RWPE2 (cell line): ENCODE data around the gene CD300H.
"Not testable (repeated sequence)": the region's sequence is repeated elsewhere in the genome, so short reads cannot be mapped to it uniquely, and the experiment has no call there.

Experiments used
- ATAC-seq: fragments of 200-7000 bp; cut with Tn5 transposase; 3 replicates; pipeline ENCODE4 v1.9.1; 2021; ENCODE audit warnings: low read depth
- DNase-seq: peaks from one replicate; pipeline ENCODE4 v3.0.0-alpha.2; 2020; ENCODE audit warnings: low spot score
- H3K27ac ChIP-seq: fragments of 450-650 bp; 2 replicates; pipeline ENCODE4 v1.5.1; 2017; ENCODE audit warnings: mild to moderate bottlenecking; ENCODE audit not compliant: poor library complexity, severe bottlenecking
- H3K27me3 ChIP-seq: fragments of 250-450 bp; sonication (Bioruptor Pico); 2 replicates; pipeline ENCODE4 v1.5.1; 2021; ENCODE audit warnings: mild to moderate bottlenecking, moderate library complexity; ENCODE audit not compliant: insufficient read depth, poor library complexity, severe bottlenecking
- H3K36me3 ChIP-seq: fragments of 250-450 bp; sonication (Bioruptor Pico); 2 replicates; pipeline ENCODE4 v1.5.1; 2020; ENCODE audit warnings: low read depth, mild to moderate bottlenecking, moderate library complexity
- H3K4me1 ChIP-seq: fragments of 250-450 bp; sonication (Bioruptor Pico); 2 replicates; pipeline ENCODE4 v1.5.1; 2021; ENCODE audit warnings: mild to moderate bottlenecking, moderate library complexity; ENCODE audit not compliant: insufficient read depth, poor library complexity, severe bottlenecking
- H3K4me3 ChIP-seq: fragments of 250-450 bp; sonication (Bioruptor Pico); 2 replicates; pipeline ENCODE4 v1.5.1; 2021; ENCODE audit warnings: mild to moderate bottlenecking, moderate library complexity; ENCODE audit not compliant: severe bottlenecking
- H3K9me3 ChIP-seq: fragments of 250-450 bp; sonication (Bioruptor Pico); 2 replicates; pipeline ENCODE4 v1.5.1; 2021; ENCODE audit warnings: mild to moderate bottlenecking, moderate library complexity; ENCODE audit not compliant: severe bottlenecking
- TF ChIP-seq, protein P1 (sequence below): fragments of 450-650 bp; IDR thresholded peaks from one replicate; pipeline ENCODE4 v1.5.1; 2017; ENCODE audit warnings: mild to moderate bottlenecking, moderate library complexity; ENCODE audit not compliant: poor library complexity, severe bottlenecking

The CD300H gene

DNA sequence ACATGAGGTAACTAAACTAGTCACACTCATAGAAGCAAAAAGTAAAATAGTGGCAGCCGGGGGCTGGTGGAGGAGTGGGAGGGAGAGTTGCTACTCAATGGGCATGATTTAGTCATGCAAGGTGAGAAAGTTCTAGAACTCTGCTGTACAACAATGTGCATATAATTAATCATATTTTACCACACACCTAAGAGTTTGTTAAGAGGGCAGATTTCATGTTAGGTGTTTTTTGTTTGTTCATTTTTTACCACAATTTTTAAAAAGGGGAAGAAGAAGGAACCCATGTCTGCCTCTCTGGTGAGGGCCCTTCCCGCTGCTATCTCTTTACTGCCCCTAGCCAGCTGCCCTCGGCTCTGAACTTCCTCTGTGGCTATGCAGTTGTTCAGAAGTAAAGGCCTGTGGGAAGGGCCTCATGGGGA, 47.3 kb downstream of the CD300H start:
- DNase-seq: no peak
- no peak overlapping the region for H3K27ac ChIP-seq
- H3K4me1 ChIP-seq: no peaks in the 10 kb centered on the region
- no peak for ATAC-seq
- no peaks in the 10 kb centered on the region for H3K27me3 ChIP-seq
- no peaks in the 10 kb centered on the region for H3K36me3 ChIP-seq
- H3K9me3 ChIP-seq: no peaks in the 10 kb centered on the region
- TF ChIP-seq, protein P1, sequence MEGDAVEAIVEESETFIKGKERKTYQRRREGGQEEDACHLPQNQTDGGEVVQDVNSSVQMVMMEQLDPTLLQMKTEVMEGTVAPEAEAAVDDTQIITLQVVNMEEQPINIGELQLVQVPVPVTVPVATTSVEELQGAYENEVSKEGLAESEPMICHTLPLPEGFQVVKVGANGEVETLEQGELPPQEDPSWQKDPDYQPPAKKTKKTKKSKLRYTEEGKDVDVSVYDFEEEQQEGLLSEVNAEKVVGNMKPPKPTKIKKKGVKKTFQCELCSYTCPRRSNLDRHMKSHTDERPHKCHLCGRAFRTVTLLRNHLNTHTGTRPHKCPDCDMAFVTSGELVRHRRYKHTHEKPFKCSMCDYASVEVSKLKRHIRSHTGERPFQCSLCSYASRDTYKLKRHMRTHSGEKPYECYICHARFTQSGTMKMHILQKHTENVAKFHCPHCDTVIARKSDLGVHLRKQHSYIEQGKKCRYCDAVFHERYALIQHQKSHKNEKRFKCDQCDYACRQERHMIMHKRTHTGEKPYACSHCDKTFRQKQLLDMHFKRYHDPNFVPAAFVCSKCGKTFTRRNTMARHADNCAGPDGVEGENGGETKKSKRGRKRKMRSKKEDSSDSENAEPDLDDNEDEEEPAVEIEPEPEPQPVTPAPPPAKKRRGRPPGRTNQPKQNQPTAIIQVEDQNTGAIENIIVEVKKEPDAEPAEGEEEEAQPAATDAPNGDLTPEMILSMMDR: no peak
- no peak overlapping the region for H3K4me3 ChIP-seq

DNA sequence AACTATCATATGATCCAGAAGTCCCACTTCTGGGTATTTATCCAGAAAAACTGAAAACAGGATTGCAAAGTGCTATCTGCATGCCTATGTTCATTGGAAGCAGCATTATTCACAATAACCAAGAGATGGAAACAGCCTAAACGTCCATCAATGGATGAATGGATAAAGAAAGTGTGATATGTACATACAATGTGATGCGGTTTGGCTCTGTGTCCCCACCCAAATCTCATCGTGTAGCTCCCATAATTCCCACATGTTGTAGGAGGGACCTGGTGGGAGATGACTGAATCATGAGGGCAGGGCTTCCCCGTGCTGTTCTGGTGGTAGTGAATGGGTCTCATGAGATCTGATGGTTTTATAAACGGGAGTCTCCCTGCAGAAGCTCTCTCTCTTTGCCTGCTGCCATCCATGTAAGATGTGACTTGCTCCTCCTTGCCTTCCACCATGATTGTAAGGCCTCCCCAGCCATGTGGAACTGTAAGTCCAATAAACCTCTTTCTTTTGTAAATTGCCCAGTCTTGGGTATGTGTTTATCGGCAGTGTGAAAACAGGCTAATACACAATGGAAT, 48.8 kb downstream of the CD300H start:
- not testable (repeated sequence) for ATAC-seq

DNA sequence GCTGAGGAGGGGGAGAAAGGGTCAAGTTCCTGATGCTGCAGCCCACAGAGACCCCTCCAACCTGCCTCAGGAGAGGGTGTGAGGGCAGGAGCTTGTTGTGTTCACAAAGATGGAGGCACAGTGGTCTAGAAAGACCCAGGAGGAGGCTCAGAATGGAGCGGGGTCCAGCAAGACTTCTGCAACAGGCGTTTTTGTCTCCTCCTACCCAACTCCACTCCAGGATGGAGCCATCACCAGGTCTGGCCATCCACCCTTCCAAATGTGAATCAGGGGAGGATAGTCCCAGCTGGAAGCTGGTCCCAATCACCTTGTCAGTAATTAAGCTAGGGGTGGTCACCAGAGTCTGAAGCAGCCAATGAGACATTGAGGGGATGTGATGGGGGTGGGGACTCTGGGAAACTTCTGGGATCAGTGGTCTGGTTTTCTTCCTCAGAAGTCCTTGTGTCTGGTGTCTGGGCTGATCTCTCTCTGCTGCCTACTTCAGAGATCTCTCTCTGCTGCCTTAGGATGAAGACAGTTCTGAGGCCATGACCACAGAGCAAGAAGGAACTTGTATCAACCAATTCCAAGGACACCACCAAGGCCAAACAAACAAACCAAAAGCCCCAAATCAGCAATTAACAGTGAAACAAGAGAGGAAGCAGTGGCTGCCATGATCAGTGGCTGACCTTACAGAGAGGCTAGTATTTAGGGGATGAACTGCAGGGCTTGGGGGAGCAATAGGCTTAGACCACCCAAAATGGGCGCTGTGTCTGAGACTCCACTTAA, 50.6 kb downstream of the CD300H start:
- Histone ChIP-seq H3K9me3 (no peaks in the 10 kb centered on the region), H3K4me1 (no peaks in the 10 kb centered on the region), H3K27me3 (no peaks in the 10 kb centered on the region), H3K36me3 (no peaks in the 10 kb centered on the region), H3K4me3 (no peak overlapping the region), H3K27ac (no peak overlapping the region)
- TF ChIP-seq, protein P1: no peak
- no peak for DNase-seq
- no peak for ATAC-seq

More for the DNA sequence above, 48.8 kb downstream of the CD300H start:
- DNase-seq, H3K27ac ChIP-seq, H3K4me3 ChIP-seq, H3K9me3 ChIP-seq, H3K4me1 ChIP-seq, H3K27me3 ChIP-seq, H3K36me3 ChIP-seq: not testable (repeated sequence)

DNA sequence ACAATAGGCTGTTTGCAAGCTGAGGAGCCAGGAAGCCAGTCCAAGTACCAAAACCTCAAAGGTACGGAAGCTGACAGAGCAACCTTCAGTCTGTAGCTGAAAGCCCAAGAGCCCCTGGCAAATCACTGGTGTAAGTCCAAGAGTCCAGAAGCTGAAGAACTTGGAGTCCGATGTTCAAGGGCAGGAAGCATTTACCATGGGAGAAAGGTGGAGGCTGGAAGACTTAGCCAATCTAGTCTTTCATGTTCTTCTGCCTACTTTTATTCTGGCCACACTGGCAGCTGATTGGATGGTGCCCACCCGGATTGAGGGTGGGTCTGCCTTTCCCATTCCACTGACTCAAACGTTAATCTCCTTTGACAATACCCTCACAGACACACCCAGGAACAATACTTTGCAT, 51.4 kb downstream of the CD300H start:
- ATAC-seq (no peak), DNase-seq (no peak)
- Histone ChIP-seq H3K4me3 (no peak overlapping the region), H3K36me3 (no peaks in the 10 kb centered on the region), H3K9me3 (no peaks in the 10 kb centered on the region), H3K27ac (no peak overlapping the region), H3K27me3 (no peaks in the 10 kb centered on the region), H3K4me1 (no peaks in the 10 kb centered on the region)
- TF ChIP-seq, protein P1: no peak

DNA sequence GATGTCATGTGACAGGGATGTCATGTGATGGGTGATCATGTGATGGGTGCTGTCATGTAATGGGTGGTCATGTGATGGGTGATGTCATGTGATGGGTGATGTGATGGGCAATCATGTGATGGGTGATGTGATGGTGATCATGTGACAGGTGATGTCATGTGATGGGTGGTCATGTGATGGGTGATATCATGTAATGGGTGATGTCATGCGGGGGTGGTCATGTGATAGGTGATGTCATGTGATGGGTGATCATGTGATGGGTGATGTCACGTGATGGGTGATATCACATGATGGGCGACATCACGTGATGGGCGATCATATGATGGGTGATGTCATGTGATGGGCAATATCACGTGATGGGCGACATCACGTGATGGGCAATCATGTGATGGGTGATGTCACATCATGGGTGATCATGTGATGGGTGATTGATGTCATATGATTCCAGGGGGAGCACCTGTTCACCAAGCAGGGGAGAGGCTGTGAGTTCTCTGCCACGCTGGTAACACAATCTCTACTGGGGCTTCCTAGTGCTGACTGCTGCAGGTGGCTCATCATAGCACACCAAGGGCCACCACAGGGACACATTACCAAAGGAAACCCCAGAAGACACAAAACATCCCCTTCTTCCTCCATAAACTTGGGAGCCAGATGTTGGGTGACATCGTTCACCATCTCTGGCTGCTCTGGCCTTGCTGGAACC, 52.5 kb downstream of the CD300H start:
- DNase-seq (no peak), ATAC-seq (no peak)
- H3K4me3 ChIP-seq: no peak overlapping the region
- no peaks in the 10 kb centered on the region for H3K27me3 ChIP-seq
- H3K4me1 ChIP-seq: no peaks in the 10 kb centered on the region
- no peak overlapping the region for H3K27ac ChIP-seq
- peaks cover 2% of the 10 kb centered on the region for H3K9me3 ChIP-seq
- H3K36me3 ChIP-seq: no peaks in the 10 kb centered on the region
- TF ChIP-seq, protein P1: no peak
